LHCN-M2 (cell line): ENCODE results near the gene ABLIM2. TPM values are rescaled to one million over a fixed set of nuclear protein-coding genes. Genes with fewer than 3 reads are reported as not detected.

Experiments used
- DNase-seq: peaks from one replicate; pipeline ENCODE4 v3.0.0-alpha.2; 2012; ENCODE audit warnings: low read depth
- total RNA-seq: library from RNA; depleted of rRNA; stranded (reverse); fragments of >200 nt; gene quantifications from 2 replicates; pipeline ENCODE4 v1.2.3, GENCODE V29; 2014

The ABLIM2 gene
- total RNA-seq, 1 experiment from 2014 or later = 2.6 TPM

DNA sequence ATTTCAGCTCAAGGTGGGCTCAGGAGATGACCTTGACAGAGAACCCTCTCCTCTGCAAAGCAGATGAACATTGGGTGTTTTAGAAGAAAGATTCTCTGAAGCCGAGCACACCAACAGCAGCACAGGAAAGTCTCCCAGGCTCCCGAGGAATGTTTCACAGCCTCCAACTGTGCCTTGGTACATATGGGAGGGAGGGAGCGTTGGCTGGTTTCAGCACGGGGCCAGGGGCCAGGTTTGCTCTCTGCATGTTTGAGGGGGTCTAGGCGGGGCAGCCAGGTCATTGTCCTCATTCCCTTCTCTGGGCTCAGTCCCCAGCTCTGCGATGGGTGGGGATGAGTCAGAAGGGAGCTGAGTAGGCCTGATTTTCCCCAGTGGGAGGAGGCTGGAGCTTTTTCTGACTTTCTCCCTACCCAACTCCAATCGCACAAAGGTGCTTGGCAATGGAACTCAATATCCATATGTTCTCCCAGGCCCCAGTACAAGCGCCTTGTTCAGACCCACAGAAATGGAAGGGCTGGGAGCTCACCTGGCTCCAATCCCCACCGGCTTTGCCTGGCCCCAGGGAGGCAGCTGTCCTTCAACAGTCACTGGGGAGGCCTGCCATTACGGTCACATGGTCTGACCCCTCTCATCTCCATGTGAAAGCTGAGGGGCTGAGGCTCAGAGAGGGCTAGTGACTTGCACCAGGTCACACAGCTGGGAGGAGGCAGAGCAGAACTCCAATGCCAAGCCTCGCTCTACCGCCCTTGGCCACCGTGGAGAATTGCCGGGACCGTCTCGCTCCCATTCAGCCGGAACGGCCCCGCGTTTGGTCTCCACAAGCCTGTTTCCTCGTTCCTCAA is 110.6 kb downstream of the ABLIM2 start:
- DNase-seq = no peak

DNA sequence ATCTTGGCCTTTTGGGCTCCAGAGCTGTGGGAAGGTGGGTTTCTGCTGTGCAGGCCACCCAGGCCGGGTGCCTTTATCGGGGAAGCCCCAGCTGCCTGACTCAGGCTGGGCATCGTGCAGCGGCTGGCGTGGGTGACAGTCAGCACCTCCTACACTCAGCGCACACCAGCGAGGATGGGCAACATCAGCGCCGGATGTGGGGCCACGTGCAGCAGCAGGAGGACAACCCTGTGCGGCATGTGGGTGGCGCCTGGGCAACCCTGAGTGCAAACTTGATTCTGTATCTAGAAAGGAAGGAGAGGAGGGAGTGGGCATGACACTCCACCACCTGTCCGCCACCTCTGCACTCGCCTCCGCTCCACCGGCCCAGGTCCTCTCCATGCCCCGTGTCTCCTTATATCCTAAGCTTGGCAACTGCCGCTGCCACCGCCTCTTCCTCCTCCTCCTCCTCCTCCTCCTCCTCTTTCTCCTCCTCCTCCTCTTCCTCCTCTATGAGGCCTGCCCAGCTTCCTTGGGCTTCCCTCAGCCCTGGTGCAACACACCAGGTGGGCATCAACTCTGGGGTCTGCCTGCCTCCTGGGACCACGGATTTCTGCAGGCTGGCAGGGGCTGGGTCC is 111.6 kb downstream of the ABLIM2 start:
- DNase-seq = no peak

DNA sequence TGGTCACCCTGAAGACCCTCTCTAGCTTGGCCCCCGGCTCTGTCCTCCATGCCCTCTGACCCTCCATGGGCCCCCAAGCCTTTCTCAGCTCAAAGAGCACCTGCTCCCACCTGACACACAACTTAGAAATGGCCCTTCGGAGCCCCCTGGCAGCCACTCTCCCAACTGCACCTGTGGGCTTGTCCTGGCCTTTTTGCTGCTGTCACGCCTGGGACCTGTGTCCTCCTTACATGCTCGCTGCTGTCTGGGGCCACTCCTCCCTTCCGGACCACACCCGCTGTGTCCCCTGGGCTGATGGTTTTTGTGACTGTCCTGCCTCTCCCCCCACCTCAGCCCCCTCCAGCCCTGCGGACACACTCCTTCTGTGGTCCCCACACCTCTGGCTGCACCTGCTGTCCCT is 112.7 kb downstream of the ABLIM2 start:
- DNase-seq = no peak

GRCh38 chr4:8044699-8045098 is 113.9 kb downstream of the ABLIM2 start:
- no peak for DNase-seq

- DNase-seq = no peak
These were observed 114.4 kb downstream of the ABLIM2 start for GRCh38 chr4:8044244-8044643.

- no peak for DNase-seq
These were observed 115.0 kb downstream of the ABLIM2 start for GRCh38 chr4:8043596-8043995.

GRCh38 chr4:8041868-8042267 is 116.7 kb downstream of the ABLIM2 start:
- no peak for DNase-seq

DNA sequence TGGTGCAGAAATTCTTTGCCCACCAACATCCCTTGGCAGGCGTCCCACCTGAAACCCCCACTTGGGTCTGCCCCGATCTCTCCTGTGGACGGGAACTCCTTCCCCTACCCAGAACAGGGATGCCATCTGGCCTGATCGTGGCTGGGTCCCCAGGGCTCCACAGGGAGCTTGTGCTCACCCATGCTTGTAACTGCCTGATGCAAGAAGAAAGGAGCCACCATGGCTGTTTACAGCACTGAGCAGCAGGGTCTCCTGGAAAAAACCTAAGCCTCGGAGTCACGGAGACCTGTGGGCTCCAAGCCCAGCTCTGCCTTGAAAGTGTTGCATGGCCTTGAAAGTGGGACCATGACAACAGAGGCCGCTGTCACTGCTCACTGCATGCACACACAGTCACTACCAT is 117.4 kb downstream of the ABLIM2 start:
- no peak for DNase-seq

DNA sequence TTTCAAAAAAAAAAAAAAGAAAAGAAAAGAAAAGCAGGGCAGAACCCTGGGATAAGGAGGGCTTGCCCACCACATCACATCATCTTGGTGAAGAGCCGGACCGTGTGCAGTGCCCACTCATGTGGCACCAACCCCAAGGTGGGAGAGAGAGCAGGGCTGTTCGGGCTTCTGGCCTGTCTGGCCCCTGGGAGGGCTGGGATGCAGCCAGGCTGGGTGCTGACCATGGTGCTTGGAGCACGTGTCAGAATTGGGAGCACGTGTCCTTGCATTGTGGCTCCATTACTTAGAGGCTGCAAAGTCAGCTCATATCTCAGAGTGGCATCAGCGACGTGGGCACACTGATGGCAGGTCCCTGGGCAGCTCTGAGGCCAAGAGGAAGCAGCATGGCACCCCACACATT is 118.0 kb downstream of the ABLIM2 start:
- no peak for DNase-seq

- no peak for DNase-seq
These were observed 118.8 kb downstream of the ABLIM2 start for GRCh38 chr4:8039853-8040252.

- DNase-seq = no peak
These were observed 119.3 kb downstream of the ABLIM2 start for GRCh38 chr4:8039290-8039689.

GRCh38 chr4:8038719-8039251 is 119.8 kb downstream of the ABLIM2 start:
- no peak for DNase-seq

DNA sequence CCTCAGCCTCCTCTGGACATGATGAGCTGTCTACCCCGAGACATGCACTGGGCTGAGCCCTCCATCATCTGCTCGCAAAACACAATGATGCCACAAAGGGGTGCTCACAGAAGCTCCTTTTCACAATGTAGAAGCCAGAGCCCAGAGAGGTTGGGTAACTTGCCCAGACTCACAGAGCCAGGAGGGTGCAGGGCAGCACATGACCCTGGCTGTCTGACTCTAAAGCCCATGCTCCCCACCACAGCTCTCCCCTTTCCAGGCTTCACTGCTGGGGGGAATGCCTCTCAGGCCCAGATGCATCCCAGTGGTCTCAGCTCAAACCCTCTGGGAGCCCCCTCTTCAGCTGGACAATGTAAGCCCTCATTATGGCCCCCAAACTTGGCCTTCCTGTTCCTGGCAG is 120.5 kb downstream of the ABLIM2 start:
- DNase-seq = no peak

DNA sequence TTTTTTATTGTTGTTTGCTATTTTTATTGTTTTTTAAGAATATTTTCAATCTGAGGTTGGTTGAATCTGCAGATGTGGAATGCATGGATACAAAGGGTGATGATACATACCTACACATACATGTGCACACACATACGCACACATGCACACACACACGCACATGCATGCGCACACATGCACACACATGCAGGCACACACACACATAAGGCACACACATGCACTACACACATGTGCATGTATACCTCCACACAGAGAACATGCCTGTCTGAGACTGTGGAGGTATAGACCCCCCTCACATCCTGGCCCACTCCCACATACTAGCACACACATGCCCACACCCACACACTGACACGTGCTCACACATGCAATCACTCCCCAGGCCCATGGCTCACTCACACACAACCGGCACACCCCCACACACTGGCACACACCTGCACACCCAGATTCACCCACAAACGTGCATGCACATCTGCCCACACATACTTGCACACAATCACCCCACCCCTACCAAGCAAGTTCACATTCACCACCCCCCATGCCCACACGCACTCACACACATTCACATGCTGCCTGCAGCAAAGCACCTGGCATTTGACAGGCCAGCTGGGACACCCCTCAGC is 121.4 kb downstream of the ABLIM2 start:
- DNase-seq = no peak

DNA sequence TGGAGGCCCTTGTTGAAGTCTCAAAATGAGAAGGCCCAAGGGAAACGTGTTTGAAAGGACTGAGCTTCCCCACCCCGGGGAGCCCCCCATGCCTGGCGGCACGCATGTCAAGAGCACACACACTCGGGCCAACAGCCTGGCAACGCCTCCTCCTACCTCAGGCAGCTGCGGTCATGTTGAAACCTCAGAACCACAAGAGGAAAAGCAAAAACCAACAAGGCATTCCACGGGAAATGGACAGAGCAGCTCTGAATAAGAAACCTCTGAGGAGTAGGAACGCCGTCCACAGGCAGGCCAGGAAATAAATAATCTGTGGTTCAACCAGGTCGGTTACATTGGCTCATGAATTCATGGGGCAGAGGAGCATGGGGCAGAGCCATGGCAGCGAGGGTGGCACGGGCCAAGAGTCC is 123.2 kb downstream of the ABLIM2 start:
- DNase-seq = peak; percentile 70

- DNase-seq = no peak
These were observed 124.6 kb downstream of the ABLIM2 start for GRCh38 chr4:8033829-8034528.

DNA sequence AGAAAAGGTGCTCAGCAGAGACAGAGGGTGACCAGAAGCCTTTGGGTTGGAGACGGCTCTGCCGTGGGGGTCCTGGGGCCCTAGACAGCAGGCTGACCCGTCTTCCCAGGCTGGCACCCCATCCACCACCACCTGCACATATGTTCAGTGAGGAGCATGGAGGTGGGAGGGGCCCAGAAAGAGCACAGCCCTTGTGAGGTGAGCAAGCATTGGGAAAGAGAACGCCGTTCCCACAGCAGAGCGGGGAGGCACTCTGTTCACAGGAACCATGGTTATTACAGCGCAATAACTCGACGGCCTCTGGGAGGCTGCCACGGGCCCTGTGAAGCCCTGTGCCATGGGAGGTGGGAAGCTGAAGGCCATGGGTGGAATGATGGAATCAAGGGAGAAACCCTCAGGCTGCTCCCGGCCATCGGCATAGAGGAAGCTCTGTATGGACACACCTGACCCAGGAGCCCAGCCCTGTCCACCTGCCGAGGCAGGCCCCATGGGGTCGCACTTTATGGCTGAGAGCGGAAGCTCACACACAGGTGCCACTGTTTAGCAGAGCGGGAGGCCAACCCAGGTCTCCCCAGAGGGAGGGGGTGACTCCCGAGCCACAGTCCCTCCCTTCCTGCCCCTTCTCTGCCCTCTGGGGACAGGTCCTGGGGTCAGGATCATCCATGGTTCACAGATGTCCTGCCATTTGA is 125.4 kb downstream of the ABLIM2 start:
- no peak for DNase-seq

DNA sequence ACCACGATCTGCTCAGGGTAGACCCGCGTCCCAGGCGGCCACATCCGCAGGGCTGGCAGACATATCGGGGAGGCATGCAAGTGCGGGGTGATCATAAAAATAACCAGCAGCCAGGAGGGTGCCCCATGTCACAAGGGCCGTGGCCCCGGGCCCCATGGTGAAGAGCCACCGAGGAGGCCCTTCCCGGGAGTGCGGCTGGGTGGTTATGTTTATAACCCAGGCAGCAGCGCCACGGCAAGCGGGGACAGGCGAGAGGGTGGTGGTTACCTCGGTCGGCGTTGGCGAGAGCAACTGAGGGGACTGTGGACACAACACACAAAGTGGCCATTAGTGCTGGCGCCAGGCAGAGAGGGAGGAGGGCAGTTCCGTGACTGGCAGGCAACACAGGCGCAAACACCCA is 126.2 kb downstream of the ABLIM2 start:
- DNase-seq = no peak

GRCh38 chr4:8030121-8030781 is 128.4 kb downstream of the ABLIM2 start:
- peak; percentile 81 for DNase-seq

GRCh38 chr4:8029689-8030088 is 128.9 kb downstream of the ABLIM2 start:
- DNase-seq = peak; percentile 93
